ENCODE results near the gene TSKU.

DNA sequence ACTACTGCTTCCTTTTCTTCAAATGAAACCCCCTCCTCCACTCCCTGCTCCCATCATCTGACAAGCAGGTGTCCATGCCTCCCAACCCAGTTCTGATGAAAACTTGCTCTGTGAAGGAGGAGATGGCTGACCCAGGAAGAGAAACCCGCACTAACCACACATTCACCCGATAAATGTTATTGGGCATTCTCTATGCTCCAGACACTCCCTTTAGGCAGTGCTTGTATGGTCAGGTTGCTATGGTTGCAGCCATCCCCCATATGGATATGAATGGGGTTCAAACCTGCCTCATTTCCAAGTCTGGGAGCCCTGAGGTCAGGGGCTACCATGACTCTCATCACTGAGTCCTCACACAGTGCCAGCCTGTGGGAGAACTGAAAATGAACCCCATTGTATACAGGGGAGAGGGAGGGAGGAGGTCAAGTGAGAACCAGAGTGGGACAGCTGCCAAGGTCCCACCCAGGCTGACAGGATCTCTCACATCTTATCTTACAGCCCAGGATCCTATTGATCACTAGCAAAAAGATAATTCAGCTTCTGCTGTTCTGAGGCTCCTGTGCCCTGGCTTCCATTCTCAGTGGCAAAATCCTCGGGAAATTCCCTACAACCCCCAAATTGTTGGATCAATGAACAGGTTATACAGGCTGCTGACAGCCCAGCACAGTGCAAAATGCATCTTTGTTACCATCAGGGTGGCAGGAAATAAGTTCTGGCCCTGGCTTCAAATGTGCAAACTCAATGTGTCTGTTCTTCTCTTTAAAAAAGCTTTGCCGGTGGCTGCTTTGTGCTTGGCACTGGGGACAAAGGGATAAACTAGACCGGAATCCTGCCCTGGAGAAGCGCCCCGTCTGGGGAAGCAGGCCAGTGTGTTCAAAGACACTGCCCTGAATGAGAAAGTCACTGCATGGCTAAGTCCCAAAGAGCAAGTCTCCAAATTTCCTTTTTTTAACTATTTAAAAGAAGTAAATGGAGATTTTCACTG, 54.8 kb downstream of the TSKU start:
- no peak for TF ChIP-seq GATA2 (IDR thresholded peaks at IDR 0.05; ENCODE audit: low read depth, low read length)
- no peak for TF ChIP-seq GATA3 (IDR thresholded peaks at IDR 0.05; ENCODE audit: low read depth, low read length)

Data from SH-SY5Y (cell line).